KMS-11 (cell line): ENCODE results near the gene SPEF2.

Source experiments
- H2AFZ ChIP-seq: fragments of 200-600 bp; sonication (generic); 2 replicates; pipeline ENCODE4 v1.6.1; 2016; ENCODE audit warnings: antibody characterized with exemption, mixed run types, low read depth
- H3K27ac ChIP-seq: fragments of 200-600 bp; sonication (generic); 2 replicates; pipeline ENCODE4 v1.6.1; 2016; ENCODE audit warnings: mild to moderate bottlenecking, mixed run types
- H3K27me3 ChIP-seq: fragments of 200-600 bp; sonication (generic); 2 replicates; pipeline ENCODE4 v1.6.1; 2017; ENCODE audit warnings: mild to moderate bottlenecking, low read depth, mixed run types, moderate library complexity; ENCODE audit not compliant: insufficient read depth
- H3K36me3 ChIP-seq: fragments of 200-600 bp; sonication (generic); 2 replicates; pipeline ENCODE4 v1.6.1; 2017; ENCODE audit warnings: mild to moderate bottlenecking, mixed run types; ENCODE audit not compliant: insufficient read depth
- H3K4me1 ChIP-seq: fragments of 200-600 bp; sonication (generic); 2 replicates; pipeline ENCODE4 v1.6.1; 2016; ENCODE audit warnings: mild to moderate bottlenecking, low read depth, mixed run types; ENCODE audit not compliant: poor library complexity, severe bottlenecking
- H3K4me2 ChIP-seq: fragments of 200-600 bp; sonication (generic); 2 replicates; pipeline ENCODE4 v1.7.0; 2016; ENCODE audit warnings: mild to moderate bottlenecking, mixed run types
- H3K4me3 ChIP-seq: fragments of 200-600 bp; sonication (generic); IDR thresholded peaks from 2 replicates; pipeline ENCODE4 v1.6.1; 2017; ENCODE audit warnings: low read depth, low read length, mixed read lengths; ENCODE audit not compliant: insufficient read depth
- H3K79me2 ChIP-seq: fragments of 200-600 bp; sonication (generic); 2 replicates; pipeline ENCODE4 v1.6.1; 2016; ENCODE audit warnings: low read depth, mixed run types; ENCODE audit not compliant: insufficient read depth
- H3K9ac ChIP-seq: fragments of 200-600 bp; sonication (generic); 2 replicates; pipeline ENCODE4 v1.6.1; 2016; ENCODE audit warnings: mild to moderate bottlenecking, mixed run types
- H4K20me1 ChIP-seq: fragments of 200-600 bp; sonication (generic); 2 replicates; pipeline ENCODE4 v1.6.1; 2016; ENCODE audit warnings: mild to moderate bottlenecking, mixed run types; ENCODE audit not compliant: insufficient read depth
- CTCF ChIP-seq: fragments of 200-600 bp; sonication (generic); conservative IDR thresholded peaks from 2 replicates; pipeline ENCODE4 v1.6.1; 2017; ENCODE audit warnings: low read depth, mild to moderate bottlenecking, antibody characterized with exemption, low read length, moderate library complexity, mixed read lengths

SPEF2 gene

GRCh38 chr5:35826056-35826455 is 208.4 kb downstream of the SPEF2 start:
- H3K9ac ChIP-seq, result no peak overlapping the region
- TF ChIP-seq CTCF, result no peak
- no peaks in the 10 kb centered on the region for H3K27me3 ChIP-seq

GRCh38 chr5:35826554-35826953 is 208.9 kb downstream of the SPEF2 start:
- no peak for TF ChIP-seq CTCF
- no peak overlapping the region for H3K9ac ChIP-seq
- no peak overlapping the region for H2AFZ ChIP-seq

More at GRCh38 chr5:35826056-35826455, 208.4 kb downstream of the SPEF2 start:
- Histone ChIP-seq H2AFZ (no peak overlapping the region), H3K36me3 (no peaks in the 10 kb centered on the region), H3K4me1 (no peaks in the 10 kb centered on the region), H4K20me1 (no peaks in the 10 kb centered on the region), H3K4me3 (no peak overlapping the region), H3K4me2 (no peak overlapping the region), H3K79me2 (no peaks in the 10 kb centered on the region), H3K27ac (no peak overlapping the region)

GRCh38 chr5:35828082-35828598 is 210.5 kb downstream of the SPEF2 start:
- H2AFZ ChIP-seq, result no peak overlapping the region
- no peak overlapping the region for H3K27ac ChIP-seq
- H4K20me1 ChIP-seq, result no peaks in the 10 kb centered on the region
- no peaks in the 10 kb centered on the region for H3K36me3 ChIP-seq
- H3K4me1 ChIP-seq, result no peaks in the 10 kb centered on the region
- H3K79me2 ChIP-seq, result no peaks in the 10 kb centered on the region
- no peak overlapping the region for H3K4me3 ChIP-seq
- no peak overlapping the region for H3K4me2 ChIP-seq
- no peak overlapping the region for H3K9ac ChIP-seq
- H3K27me3 ChIP-seq, result no peaks in the 10 kb centered on the region
- no peak for TF ChIP-seq CTCF

More at GRCh38 chr5:35826554-35826953, 208.9 kb downstream of the SPEF2 start:
- Histone ChIP-seq H3K4me3 (no peak overlapping the region), H3K27me3 (no peaks in the 10 kb centered on the region), H3K4me1 (no peaks in the 10 kb centered on the region), H3K36me3 (no peaks in the 10 kb centered on the region), H3K27ac (no peak overlapping the region), H4K20me1 (no peaks in the 10 kb centered on the region), H3K4me2 (no peak overlapping the region), H3K79me2 (no peaks in the 10 kb centered on the region)

GRCh38 chr5:35830587-35830986 is 212.9 kb downstream of the SPEF2 start:
- Histone ChIP-seq H3K4me2 (no peak overlapping the region), H3K9ac (no peak overlapping the region), H4K20me1 (no peaks in the 10 kb centered on the region), H3K27ac (no peak overlapping the region), H3K36me3 (no peaks in the 10 kb centered on the region), H3K4me3 (no peak overlapping the region), H3K4me1 (no peaks in the 10 kb centered on the region), H3K27me3 (no peaks in the 10 kb centered on the region), H3K79me2 (no peaks in the 10 kb centered on the region), H2AFZ (no peak overlapping the region)
- no peak for TF ChIP-seq CTCF

GRCh38 chr5:35832762-35833161 is 215.1 kb downstream of the SPEF2 start:
- Histone ChIP-seq H3K9ac (no peak overlapping the region), H3K36me3 (no peaks in the 10 kb centered on the region), H3K4me1 (no peaks in the 10 kb centered on the region), H3K79me2 (no peaks in the 10 kb centered on the region), H3K27ac (no peak overlapping the region), H3K4me2 (no peak overlapping the region), H3K27me3 (no peaks in the 10 kb centered on the region), H4K20me1 (no peaks in the 10 kb centered on the region), H3K4me3 (no peak overlapping the region), H2AFZ (no peak overlapping the region)
- TF ChIP-seq CTCF, result no peak
